GM21723 (cell line): ENCODE measurements around the gene CALML3.

ENCODE experiments used
- ATAC-seq: cut with Tn5 transposase; IDR thresholded peaks from one replicate; pipeline ENCODE4 v1.9.1; 2021; ENCODE audit warnings: mild to moderate bottlenecking, moderate library complexity; ENCODE audit not compliant: unreplicated experiment

CALML3 gene

GRCh38 chr10:5523796-5524574 is 776 bp upstream of the CALML3 start:
- ATAC-seq: no peak

GRCh38 chr10:5525561-5526341 is 990 bp downstream of the CALML3 start:
- no peak for ATAC-seq

DNA sequence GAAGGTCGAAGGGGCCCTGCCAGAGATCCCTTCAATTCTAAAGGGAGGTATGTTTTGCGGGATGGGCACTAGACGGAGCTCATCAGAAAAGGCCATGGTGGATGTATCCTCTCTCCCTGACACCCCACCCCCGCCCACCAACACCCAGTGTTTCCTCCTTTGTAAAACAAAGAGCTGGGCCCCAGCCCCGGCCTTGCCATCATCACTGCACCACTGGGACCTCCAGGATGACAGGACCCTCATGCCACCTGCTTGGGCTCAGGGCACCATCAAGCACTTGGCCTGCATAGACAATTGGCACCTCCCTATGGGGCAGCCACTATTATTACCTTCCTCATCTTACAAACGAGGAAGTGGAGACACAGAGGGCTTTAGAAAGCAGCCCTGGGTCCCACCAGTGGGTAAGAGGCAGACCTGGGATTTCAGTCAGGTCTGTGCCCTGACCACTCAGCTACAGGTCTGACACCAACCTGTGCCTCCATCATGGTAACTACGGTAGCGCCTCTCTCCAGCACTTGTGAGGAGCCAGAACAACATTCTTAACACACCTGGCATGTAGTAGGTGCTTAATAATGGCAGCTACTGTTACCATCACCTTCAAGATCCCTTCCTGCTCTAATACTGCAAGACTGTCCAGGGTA is 2.0 kb downstream of the CALML3 start:
- ATAC-seq: no peak

GRCh38 chr10:5527332-5528200 is 2.8 kb downstream of the CALML3 start:
- ATAC-seq: no peak

DNA sequence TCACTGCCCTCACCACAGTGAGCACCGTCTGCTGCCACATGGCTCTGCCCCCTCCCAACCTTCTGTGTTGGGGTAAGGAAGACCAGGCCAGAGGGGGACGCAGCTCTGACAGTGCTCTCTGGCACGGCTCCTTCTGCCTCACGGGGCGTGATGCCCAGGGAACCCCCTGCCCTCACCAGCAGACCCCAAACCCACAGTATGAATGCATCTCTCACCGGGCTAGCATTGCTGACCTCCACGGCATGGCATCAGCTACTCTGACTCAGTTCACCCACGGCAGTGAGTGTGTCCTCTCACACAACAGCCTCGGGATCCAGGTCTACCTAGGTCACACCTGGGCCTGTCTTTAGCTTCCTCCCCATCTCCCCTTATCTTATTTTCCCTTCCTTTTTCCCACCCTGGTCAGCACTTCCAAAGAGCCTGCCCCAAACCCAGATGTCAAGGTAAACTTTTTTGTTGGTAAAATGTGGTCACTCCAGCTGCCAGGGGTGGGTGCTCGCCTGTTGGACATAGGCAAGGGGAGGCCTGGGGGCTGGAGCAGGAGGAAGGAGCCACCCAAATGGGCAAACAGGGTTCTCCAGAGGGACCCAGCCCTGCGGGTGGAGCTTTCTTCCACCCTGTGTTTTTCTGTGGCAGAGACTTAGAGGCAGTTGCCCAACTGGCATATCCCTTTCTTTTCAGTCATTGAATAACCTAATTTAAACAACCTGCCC is 4.4 kb downstream of the CALML3 start:
- no peak for ATAC-seq

DNA sequence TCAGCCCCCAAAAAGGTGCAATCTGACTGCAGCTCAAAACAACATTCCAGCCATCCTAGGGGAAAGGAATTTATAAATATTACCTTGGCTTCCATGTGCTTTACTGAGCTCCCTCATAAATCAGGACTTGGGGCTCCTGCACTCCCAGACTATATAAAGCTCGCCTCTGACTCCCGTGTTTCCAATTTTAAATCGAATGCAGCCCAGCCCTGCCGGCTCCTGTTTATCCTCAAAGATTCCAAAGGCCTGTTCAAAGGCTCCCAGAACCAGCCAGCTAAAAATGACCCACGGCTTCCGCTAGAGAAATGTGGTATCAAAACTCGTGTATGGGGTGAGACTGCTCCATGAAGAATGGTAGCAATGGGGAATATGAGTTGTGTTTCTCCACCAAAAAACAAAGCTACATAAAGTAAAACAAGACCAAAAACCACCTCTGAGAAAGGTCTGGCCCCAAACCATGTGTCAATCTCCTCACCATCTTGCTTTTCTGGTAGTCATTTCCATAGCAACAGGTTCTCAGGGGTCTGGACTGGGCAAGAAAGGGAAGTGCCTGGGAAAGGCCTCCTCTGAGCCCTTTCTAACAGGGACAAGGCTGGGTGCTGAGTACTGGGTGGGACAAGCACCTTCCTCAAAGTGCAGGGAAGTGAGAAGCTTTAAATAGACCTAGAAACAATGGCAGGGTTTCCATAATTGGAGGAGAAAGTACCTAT is 5.1 kb downstream of the CALML3 start:
- no peak for ATAC-seq

DNA sequence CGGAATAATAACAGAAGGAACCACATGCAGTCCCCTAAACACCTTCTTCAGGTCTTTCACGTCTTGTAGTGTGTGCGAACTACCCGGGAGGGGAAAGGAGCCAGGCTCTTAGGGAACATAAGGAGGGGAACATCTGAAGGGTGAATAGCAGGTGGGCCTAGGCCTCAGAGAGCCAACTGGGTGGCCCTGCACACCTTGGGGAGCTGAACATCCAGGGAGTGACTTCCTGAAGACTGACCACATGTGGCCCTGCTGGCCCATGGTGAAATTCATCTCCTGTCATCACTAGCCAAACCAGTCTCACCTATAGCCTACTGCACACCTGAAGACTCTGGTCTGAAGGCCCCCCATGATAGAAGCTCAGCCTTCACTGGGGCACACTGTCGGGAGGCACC is 5.6 kb downstream of the CALML3 start:
- ATAC-seq: no peak

DNA sequence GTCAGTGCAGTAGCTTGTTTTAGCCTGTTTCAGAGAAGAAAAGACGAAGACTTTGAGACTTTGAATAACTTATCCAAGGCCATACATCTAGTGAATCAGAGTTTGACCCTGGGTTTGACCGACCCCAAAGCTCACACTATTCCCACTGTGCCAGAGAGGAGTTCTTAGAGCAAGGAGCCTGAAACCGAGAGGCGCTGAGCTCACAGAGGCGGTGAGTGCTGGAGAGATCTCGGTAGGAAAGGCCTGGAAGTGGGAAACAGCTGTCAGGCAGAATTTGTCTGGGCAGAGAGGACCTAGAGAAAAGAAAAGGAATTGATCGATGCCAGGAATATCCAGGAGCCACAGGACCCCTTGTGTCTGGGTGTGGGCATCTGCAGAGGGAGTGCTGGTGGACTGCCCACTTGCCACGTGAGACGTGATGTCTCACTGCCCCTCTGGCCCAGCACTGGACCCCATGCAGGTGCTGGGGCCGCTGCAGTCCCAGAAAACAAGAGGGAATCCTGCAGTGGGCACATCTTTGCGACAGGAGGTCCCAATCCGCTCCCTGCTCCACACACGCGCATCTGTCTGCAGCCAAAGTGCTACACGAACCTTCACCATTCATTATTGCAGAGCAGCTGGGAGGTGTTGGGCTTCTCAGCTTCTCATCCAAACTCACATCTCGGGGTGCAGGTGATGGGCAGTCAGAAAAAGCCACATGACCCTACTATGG is 6.2 kb downstream of the CALML3 start:
- no peak for ATAC-seq

GRCh38 chr10:5531558-5532306 is 7.0 kb downstream of the CALML3 start:
- no peak for ATAC-seq

GRCh38 chr10:5532307-5532605 is 7.5 kb downstream of the CALML3 start:
- no peak for ATAC-seq

DNA sequence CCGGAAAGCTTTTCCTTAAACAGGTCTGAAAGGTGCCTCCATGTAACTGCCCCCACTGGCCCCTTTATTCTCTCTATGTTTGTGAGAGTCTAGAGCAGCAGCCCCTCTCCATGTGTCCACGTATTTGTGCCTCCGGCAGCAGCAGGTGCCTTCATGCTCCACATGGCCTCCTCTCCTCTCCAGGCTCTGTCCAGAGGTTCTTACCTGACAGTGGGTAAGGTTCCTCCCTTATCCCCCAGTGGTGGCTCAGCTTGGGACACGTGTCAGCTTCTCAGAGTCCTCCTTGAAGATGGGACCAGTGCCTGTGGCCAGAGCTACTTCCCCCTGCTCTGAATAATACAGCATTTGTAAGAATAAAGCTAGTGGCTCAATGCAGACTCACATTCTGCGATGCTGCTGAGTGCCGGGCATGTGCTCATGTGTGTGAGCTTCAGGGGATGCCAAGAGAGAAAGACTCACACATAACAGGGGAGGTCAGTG is 7.9 kb downstream of the CALML3 start:
- ATAC-seq: no peak

DNA sequence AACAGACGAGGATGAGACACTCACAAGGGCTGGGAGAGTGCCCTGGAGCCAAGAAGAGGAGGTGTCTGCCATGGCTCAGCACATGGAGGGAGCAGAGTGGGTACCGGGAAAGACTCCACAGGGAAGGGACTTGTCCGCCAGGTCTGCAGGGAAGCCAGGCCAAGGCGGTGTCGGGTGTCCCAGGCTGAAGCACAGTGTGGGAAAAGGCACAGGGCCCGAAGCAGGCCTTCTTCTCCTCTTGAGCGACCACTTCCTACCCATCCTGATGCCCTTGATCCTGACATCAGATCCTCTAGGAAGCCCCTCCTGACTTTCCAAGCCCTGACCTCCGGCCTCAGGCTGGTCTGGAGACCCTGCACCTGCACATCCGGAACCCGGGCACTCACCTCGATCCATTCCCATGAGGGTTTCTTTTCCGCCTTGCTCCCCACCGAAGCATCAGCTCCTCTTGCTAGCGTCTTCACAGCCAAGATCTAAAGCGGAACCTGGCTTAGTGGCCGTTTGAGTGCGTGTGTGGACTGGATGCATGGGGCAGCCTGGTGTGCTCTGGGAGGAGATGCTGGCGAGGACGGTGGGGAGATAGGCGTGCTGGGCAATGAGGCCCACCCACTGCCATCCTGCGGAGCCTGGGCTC is 8.5 kb downstream of the CALML3 start:
- ATAC-seq: no peak

DNA sequence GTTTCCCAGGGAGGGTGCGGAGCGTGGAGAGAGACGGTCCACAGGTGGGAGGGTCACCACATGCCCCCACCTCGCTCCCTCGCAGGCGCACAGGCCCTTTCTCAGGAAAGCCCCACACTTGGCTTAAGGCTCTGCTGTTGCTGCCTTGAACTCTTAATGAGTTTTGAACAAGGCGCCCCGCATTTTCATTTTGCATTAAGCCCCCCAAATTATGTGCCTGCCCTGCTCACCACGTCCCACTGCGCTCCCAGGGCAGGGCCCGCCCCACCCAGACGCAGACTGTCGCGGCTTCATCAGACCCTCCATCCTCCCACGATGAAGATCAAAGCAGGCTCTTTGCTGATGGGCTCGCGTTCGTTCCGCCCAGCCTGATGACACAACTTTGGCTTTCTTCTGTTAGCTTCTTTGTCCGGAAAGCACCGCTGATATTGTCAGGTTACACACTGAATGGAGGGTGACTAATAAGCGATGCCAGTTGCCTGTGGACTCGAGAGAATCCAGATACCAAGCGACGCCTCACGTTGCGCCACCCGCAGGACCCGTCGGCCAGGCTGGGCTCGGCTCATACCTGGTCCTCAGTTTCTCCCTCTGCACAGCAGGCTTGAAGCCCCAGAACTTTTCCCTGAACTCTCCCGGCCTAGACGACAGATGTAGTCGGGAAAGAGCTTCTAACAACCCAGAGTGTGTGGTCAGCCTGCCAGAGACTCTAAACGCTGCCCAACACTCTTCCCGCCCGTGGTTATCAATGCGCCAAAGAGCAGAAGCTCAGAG is 9.5 kb downstream of the CALML3 start:
- no peak for ATAC-seq

GRCh38 chr10:5534880-5535856 is 10.4 kb downstream of the CALML3 start:
- ATAC-seq: no peak

- no peak for ATAC-seq
Measured at GRCh38 chr10:5536486-5537081, 11.8 kb downstream of the CALML3 start.

GRCh38 chr10:5537684-5538083 is 12.9 kb downstream of the CALML3 start:
- no peak for ATAC-seq
